ENCODE measurements around the gene SLC7A14. TPM values are rescaled to one million over a fixed set of nuclear protein-coding genes. Genes with fewer than 3 reads are reported as not detected.

SLC7A14 gene
- total and polyA plus RNA-seq, 2 of the 13 experiments (the other 11 are each of a cell fraction or from before 2014, with no cell fraction given): not detected

GRCh38 chr3:170499562-170500156 lies 86.2 kb downstream of the SLC7A14 start (continued):
- no peak for TF ChIP-seq ZSCAN5A (CRISPR knock-in tag; IDR thresholded peaks at IDR 0.05; ENCODE audit: borderline replicate concordance)
- no peak for TF ChIP-seq ZNF207 (IDR thresholded peaks at IDR 0.05; ENCODE audit: borderline replicate concordance)
- TF ChIP-seq PAWR (CRISPR knock-in tag; IDR thresholded peaks at IDR 0.05; ENCODE audit: borderline replicate concordance): no peak
- no peak for TF ChIP-seq NFAT5 (CRISPR knock-in tag; IDR thresholded peaks at IDR 0.05)
- no peak for TF ChIP-seq FOXM1 (CRISPR knock-in tag; IDR thresholded peaks at IDR 0.05)
- peak; percentile 68; the same call in 1 of the 2 replicates for TF ChIP-seq ZNF331 (CRISPR knock-in tag; IDR thresholded peaks at IDR 0.05)
- TF ChIP-seq SNAPC4 (CRISPR knock-in tag; IDR thresholded peaks at IDR 0.05): no peak
- TF ChIP-seq ZFP41 (CRISPR knock-in tag; IDR thresholded peaks at IDR 0.05; ENCODE audit: borderline replicate concordance): no peak
- no peak for TF ChIP-seq ZNF773 (CRISPR knock-in tag; IDR thresholded peaks at IDR 0.05; ENCODE audit: borderline replicate concordance)
- no peak for TF ChIP-seq UBTF (CRISPR knock-in tag; IDR thresholded peaks at IDR 0.05)
- TF ChIP-seq SNAPC2 (CRISPR knock-in tag; IDR thresholded peaks at IDR 0.05): no peak
- no peak for TF ChIP-seq BRCA1 (CRISPR knock-in tag; IDR thresholded peaks at IDR 0.05)
